Left ventricle myocardium inferior (tissue), 1 donor: Measurements from ENCODE around the gene PRR33. TPM values are rescaled to one million over a fixed set of nuclear protein-coding genes. Genes with fewer than 3 reads are reported as not detected.
A peak's percentile ranks its signal among the peaks of the same experiment; 100 is the strongest.

ENCODE experiments used
- DNase-seq: peaks from one replicate; pipeline ENCODE4 v3.0.0-alpha.2; 2020
- H3K27ac ChIP-seq: fragments of 200-600 bp; replicated peaks from 2 replicates; pipeline ENCODE4 v1.8.0; 2021
- H3K27me3 ChIP-seq: fragments of 200-600 bp; 2 replicates; pipeline ENCODE4 v1.8.0; 2021; ENCODE audit warnings: low read depth
- H3K36me3 ChIP-seq: fragments of 200-600 bp; 2 replicates; pipeline ENCODE4 v1.8.0; 2021
- H3K4me1 ChIP-seq: fragments of 200-600 bp; 2 replicates; pipeline ENCODE4 v1.8.0; 2021
- H3K4me3 ChIP-seq: fragments of 200-600 bp; 2 replicates; pipeline ENCODE4 v1.8.0; 2021; ENCODE audit warnings: mild to moderate bottlenecking, moderate library complexity
- H3K9me3 ChIP-seq: fragments of 200-600 bp; replicated peaks from 2 replicates; pipeline ENCODE4 v1.8.0; 2021
- CTCF ChIP-seq: fragments of 200-600 bp; IDR thresholded peaks from 2 replicates; pipeline ENCODE4 v1.8.0; 2021; ENCODE audit warnings: antibody characterized with exemption, mild to moderate bottlenecking, borderline replicate concordance
- intact Hi-C: fragments of 100-400 bp; cut with micrococcal nuclease; formaldehyde crosslinking; loops from one replicate; pipeline ENCODE4 v1.11.0; 2022
- total RNA-seq: library from RNA; stranded (reverse); fragmentation: NEBNext Ultra II Directional; extraction: Animal tissue kit (Norgen Biotek cat#: 25700); gene quantifications from one replicate; pipeline ENCODE4 v1.2.1, GENCODE V29; 2021
- donor health status: DM: no; HTN: yes; CAD: no; lungs with severe emphysema.

Gene PRR33
- total RNA-seq, 1 donor from 2014 or later: 2.4 TPM

GRCh38 chr11:1920128-1920908, 28.6 kb upstream of the PRR33 start:
- Histone ChIP-seq H3K27me3 (no peaks in the 10 kb centered on the region), H3K4me1 (peaks cover 91% of the 10 kb centered on the region), H3K9me3 (no peaks in the 10 kb centered on the region), H3K4me3 (peak overlapping the region; percentile 59), H3K36me3 (no peaks in the 10 kb centered on the region), H3K27ac (peak overlapping the region; percentile 92)
- no peak for TF ChIP-seq CTCF
- DNase-seq: no peak
- intact Hi-C loops: loop anchor here (5.0 kb wide), 1 partner anchor 38 kb away; no protein-coding TSS in a partner anchor

- Histone ChIP-seq H3K9me3 (no peaks in the 10 kb centered on the region), H3K4me3 (peak within 1 kb of the TSS; percentile 59), H3K4me1 (peaks cover 85% of the 10 kb centered on the region), H3K27me3 (no peaks in the 10 kb centered on the region), H3K36me3 (no peaks in the 10 kb centered on the region), H3K27ac (peak within 1 kb of the TSS; percentile 92)
- no peak for TF ChIP-seq CTCF
- no peak for DNase-seq
- intact Hi-C loops: loop anchor here (5.0 kb wide), 1 partner anchor 37 kb away; no protein-coding TSS in a partner anchor
Measured at GRCh38 chr11:1919391-1920127, 27.9 kb upstream of the PRR33 start, which contains the start of gene TNNT3. Gene TNNT3, plus strand, starts transcription at chr11:1919703. Its CDS starts 3,172 bp downstream, at chr11:1922875.

- Histone ChIP-seq H3K36me3 (no peaks in the 10 kb centered on the region), H3K27ac (peak overlapping the region; percentile 92), H3K9me3 (no peaks in the 10 kb centered on the region), H3K27me3 (no peaks in the 10 kb centered on the region), H3K4me1 (peaks cover 76% of the 10 kb centered on the region), H3K4me3 (peak overlapping the region; percentile 59)
- intact Hi-C loops: no loop called here
- TF ChIP-seq CTCF: no peak
- DNase-seq: no peak
Measured at GRCh38 chr11:1918436-1919315, 27.0 kb upstream of the PRR33 start.

- Histone ChIP-seq H3K4me3 (peak overlapping the region; percentile 57), H3K4me1 (peaks cover 68% of the 10 kb centered on the region), H3K36me3 (no peaks in the 10 kb centered on the region), H3K9me3 (no peaks in the 10 kb centered on the region), H3K27ac (peak overlapping the region; percentile 92), H3K27me3 (no peaks in the 10 kb centered on the region)
- no peak for DNase-seq
- peak; percentile 81 for TF ChIP-seq CTCF
- intact Hi-C loops: no loop called here
Measured at GRCh38 chr11:1917523-1918435, 26.1 kb upstream of the PRR33 start.
